ENCODE results near the gene BIVM. TPM values are rescaled to one million over a fixed set of nuclear protein-coding genes. Genes with fewer than 3 reads are reported as not detected.

BIVM gene
- total and polyA plus RNA-seq, 2 experiments from 2014 or later, result 22.9 to 24.1 TPM

DNA sequence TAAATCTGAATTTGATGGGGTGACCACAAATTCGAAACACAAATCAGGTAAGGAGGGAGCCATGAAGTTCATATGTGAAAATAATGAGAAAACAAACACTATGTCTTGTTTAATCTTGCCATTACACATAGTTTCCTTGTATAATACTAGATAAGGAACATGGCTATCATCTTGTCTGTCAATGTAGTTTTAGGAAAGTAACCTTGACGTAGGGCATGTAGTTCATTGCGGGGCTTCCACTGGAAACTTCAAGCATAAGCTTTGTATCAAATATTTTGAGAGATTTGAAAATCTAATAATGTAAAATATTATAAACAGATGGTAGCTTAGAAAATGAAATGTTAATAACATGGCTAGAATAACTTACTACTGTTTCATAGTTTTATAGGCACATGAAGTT is 8.8 kb downstream of the BIVM start:
- DNase-seq, result no peak
- in situ Hi-C loops (cut with MboI), result no loop called here
- Histone ChIP-seq H3K9ac (no peak overlapping the region), H3K36me3 (ENCODE audit: low read depth) (peaks cover 9% of the 10 kb centered on the region), H4K20me1 (ENCODE audit: insufficient read depth) (no peaks in the 10 kb centered on the region), H2AFZ (no peak overlapping the region), H3K9me2 (ENCODE audit: insufficient read depth) (no peaks in the 10 kb centered on the region), H3K27me3 (replicated peaks; ENCODE audit: insufficient read depth) (no peaks in the 10 kb centered on the region), H3K4me1 (ENCODE audit: insufficient read depth) (peaks cover 7% of the 10 kb centered on the region), H3F3A (ENCODE audit: insufficient read depth) (peaks cover 6% of the 10 kb centered on the region; the same call in 1 of the 2 replicates), H3K4me2 (ENCODE audit: unreplicated experiment) (no peak overlapping the region), H3K9me3 (ENCODE audit: low read depth) (no peaks in the 10 kb centered on the region), H3K27ac (no peak overlapping the region), H3K79me2 (ENCODE audit: insufficient read depth) (peaks cover 100% of the 10 kb centered on the region), H3K4me3 (no peak overlapping the region)
- TF ChIP-seq EZH2phosphoT487 (IDR thresholded peaks at IDR 0.05; ENCODE audit: insufficient read depth, low read depth) (no peak), EZH2 (IDR thresholded peaks at IDR 0.05; ENCODE audit: insufficient read depth, poor library complexity, severe bottlenecking) (no peak)
- WGBS, 2 experiments (ENCODE audit: low coverage in 1 of 2, low lambda C conversion rate in 2 of 2, missing lambda C conversion rate in 2 of 2), result 98 to 99% methylated on average over 3 of the region's 3 CpGs

DNA sequence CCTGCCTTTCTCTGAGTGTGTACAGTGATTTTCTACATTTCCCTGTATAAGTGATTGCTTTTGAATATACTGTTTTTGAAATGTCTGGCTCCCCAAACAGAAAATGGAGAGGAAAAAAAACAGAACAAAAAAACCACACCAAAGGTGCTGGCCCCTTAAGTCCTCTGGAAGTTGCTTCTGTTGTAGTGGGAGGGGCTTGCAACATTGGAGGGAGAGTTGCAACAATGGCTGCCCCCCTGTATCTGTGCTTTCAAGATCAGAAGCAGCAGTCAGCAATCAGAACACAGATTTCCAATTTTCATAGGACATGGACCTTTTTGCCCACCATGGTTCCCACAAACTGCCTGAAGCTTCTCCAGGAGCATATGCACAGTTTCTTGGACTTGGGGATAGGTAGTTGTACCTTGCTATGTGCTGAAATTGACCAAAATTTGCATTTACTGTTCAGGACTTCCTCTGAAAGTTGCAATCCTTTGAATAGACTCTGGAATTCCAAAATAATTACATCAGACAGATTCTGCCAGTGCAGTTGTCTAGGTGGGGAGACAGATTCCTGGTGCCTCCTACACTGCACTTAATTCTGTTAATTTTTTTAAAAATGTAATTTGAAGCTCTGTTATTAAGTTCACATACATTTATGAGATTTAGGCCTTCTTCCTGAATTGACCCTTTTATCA is 13.8 kb downstream of the BIVM start:
- Histone ChIP-seq H3K9me3 (ENCODE audit: low read depth) (no peaks in the 10 kb centered on the region), H3K4me2 (ENCODE audit: unreplicated experiment) (peak overlapping the region; percentile 48), H3K27ac (peak overlapping the region; percentile 30), H3K27me3 (replicated peaks; ENCODE audit: insufficient read depth) (no peaks in the 10 kb centered on the region), H3K9ac (peak overlapping the region; percentile 13; the same call in 1 of the 2 replicates), H3K79me2 (ENCODE audit: insufficient read depth) (peaks cover 96% of the 10 kb centered on the region), H3K36me3 (ENCODE audit: low read depth) (peaks cover 9% of the 10 kb centered on the region), H3K9me2 (ENCODE audit: insufficient read depth) (no peaks in the 10 kb centered on the region), H3F3A (ENCODE audit: insufficient read depth) (peaks cover 13% of the 10 kb centered on the region; the same call in 1 of the 2 replicates), H3K4me3 (peak overlapping the region; percentile 34), H3K4me1 (ENCODE audit: insufficient read depth) (peaks cover 26% of the 10 kb centered on the region), H2AFZ (peak overlapping the region; percentile 49), H4K20me1 (ENCODE audit: insufficient read depth) (no peaks in the 10 kb centered on the region)
- TF ChIP-seq EZH2 (IDR thresholded peaks at IDR 0.05; ENCODE audit: insufficient read depth, poor library complexity, severe bottlenecking) (no peak), EZH2phosphoT487 (IDR thresholded peaks at IDR 0.05; ENCODE audit: insufficient read depth, low read depth) (no peak)
- peak; percentile 44 for DNase-seq
- in situ Hi-C loops (cut with MboI), result no loop called here

DNA sequence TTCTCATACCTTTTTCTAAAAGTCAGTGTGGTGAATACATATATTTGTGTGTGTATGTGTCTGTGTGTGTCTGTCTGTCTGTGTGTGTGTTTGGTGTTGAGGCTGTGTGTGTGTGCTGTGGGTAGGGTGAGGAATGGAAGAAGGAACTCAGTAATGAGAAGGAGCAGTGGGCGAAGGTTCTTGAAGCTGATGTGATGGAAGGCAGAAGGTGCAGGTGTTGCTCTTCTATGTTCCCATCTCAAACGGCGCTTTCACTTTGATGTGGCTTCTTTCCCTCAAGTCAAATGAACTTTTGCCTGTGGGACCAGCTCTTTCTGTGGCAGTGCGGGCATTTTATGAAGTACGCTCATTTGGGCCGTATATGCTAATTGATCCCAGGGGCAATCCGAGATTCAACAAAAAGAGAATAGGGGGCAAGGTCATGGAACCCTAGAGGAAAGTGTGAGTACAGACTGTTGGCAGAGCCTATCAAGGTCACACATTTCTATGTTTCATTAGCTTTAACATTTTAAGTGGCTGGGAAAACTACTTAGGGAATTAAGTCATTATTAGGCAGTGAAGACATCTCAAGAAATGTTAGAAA is 15.2 kb downstream of the BIVM start:
- no peaks in the 10 kb centered on the region for H3K9me2 ChIP-seq (ENCODE audit: insufficient read depth)
- WGBS, 2 experiments (ENCODE audit: low coverage in 1 of 2, low lambda C conversion rate in 2 of 2, missing lambda C conversion rate in 2 of 2), result 92 to 93% methylated on average over 7 of the region's 7 CpGs
- H3K27me3 ChIP-seq (replicated peaks; ENCODE audit: insufficient read depth), result no peaks in the 10 kb centered on the region
- H4K20me1 ChIP-seq (ENCODE audit: insufficient read depth), result no peaks in the 10 kb centered on the region
- H3K27ac ChIP-seq, result no peak overlapping the region
- no peaks in the 10 kb centered on the region for H3K9me3 ChIP-seq (ENCODE audit: low read depth)
- peaks cover 96% of the 10 kb centered on the region for H3K79me2 ChIP-seq (ENCODE audit: insufficient read depth)
- H3F3A ChIP-seq (ENCODE audit: insufficient read depth), result peaks cover 13% of the 10 kb centered on the region; the same call in 1 of the 2 replicates
- no peak overlapping the region for H3K4me3 ChIP-seq
- peaks cover 9% of the 10 kb centered on the region for H3K36me3 ChIP-seq (ENCODE audit: low read depth)
- no peak overlapping the region for H3K9ac ChIP-seq
- TF ChIP-seq EZH2 (IDR thresholded peaks at IDR 0.05; ENCODE audit: insufficient read depth, poor library complexity, severe bottlenecking) (no peak), EZH2phosphoT487 (IDR thresholded peaks at IDR 0.05; ENCODE audit: insufficient read depth, low read depth) (no peak)
- H3K4me1 ChIP-seq (ENCODE audit: insufficient read depth), result peaks cover 33% of the 10 kb centered on the region
- in situ Hi-C loops (cut with MboI), result no loop called here
- no peak overlapping the region for H2AFZ ChIP-seq
- no peak overlapping the region for H3K4me2 ChIP-seq (ENCODE audit: unreplicated experiment)
- DNase-seq, result no peak

DNA sequence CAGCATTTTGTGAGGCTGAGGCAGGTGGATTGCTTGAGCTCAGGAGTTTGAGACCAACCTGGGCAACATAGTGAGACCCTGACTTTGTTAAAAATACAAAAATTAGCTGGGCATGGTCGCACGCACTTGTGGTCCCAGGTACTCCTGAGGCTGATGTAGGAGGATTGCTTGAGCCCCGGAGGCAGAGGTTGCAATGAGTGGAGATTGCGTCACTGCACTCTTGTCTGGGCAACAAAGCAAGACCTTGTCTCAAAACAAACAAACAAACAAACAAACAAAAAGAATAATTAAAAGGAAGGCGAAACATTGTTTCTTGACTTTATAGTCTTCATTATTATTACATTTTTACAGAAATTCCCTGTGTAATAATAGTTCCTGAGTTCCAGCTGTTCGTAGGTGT is 15.9 kb downstream of the BIVM start:
- H3K9ac ChIP-seq, result no peak overlapping the region
- no peak overlapping the region for H2AFZ ChIP-seq
- H3K4me3 ChIP-seq, result no peak overlapping the region
- H3K9me2 ChIP-seq (ENCODE audit: insufficient read depth), result no peaks in the 10 kb centered on the region
- H3F3A ChIP-seq (ENCODE audit: insufficient read depth), result peaks cover 13% of the 10 kb centered on the region; the same call in 1 of the 2 replicates
- in situ Hi-C loops (cut with MboI), result no loop called here
- peaks cover 33% of the 10 kb centered on the region for H3K4me1 ChIP-seq (ENCODE audit: insufficient read depth)
- H3K36me3 ChIP-seq (ENCODE audit: low read depth), result peaks cover 9% of the 10 kb centered on the region
- H3K9me3 ChIP-seq (ENCODE audit: low read depth), result no peaks in the 10 kb centered on the region
- peaks cover 92% of the 10 kb centered on the region for H3K79me2 ChIP-seq (ENCODE audit: insufficient read depth)
- no peak overlapping the region for H3K27ac ChIP-seq
- TF ChIP-seq EZH2 (IDR thresholded peaks at IDR 0.05; ENCODE audit: insufficient read depth, poor library complexity, severe bottlenecking) (no peak), EZH2phosphoT487 (IDR thresholded peaks at IDR 0.05; ENCODE audit: insufficient read depth, low read depth) (no peak)
- no peak overlapping the region for H3K4me2 ChIP-seq (ENCODE audit: unreplicated experiment)
- WGBS, 2 experiments (ENCODE audit: low coverage in 1 of 2, low lambda C conversion rate in 2 of 2, missing lambda C conversion rate in 2 of 2), result 80 to 81% methylated on average over 6 of the region's 6 CpGs
- no peak for DNase-seq
- H4K20me1 ChIP-seq (ENCODE audit: insufficient read depth), result no peaks in the 10 kb centered on the region
- no peaks in the 10 kb centered on the region for H3K27me3 ChIP-seq (replicated peaks; ENCODE audit: insufficient read depth)

Measured in GM23248 (cell line).